PFSK-1 (cell line): ENCODE measurements around the gene UBE3B.

ENCODE experiments used
- FOXP2 ChIP-seq: optimal IDR thresholded peaks from 2 replicates; pipeline ENCODE3; 2011; ENCODE audit warnings: borderline replicate concordance, control low read depth, inconsistent platforms; ENCODE audit not compliant: insufficient read depth; ENCODE audit errors: extremely low read length, extremely low read depth
- POLR2AphosphoS5 ChIP-seq: IDR thresholded peaks from 2 replicates; pipeline ENCODE4 v1.6.1; 2012; ENCODE audit warnings: low read depth, mild to moderate bottlenecking, control low read depth, low read length, moderate library complexity
- REST ChIP-seq, 2 experiments: IDR thresholded peaks; 2 replicates each; pipeline versions ENCODE4 v1.6.1 to v1.8.0; 2011 to 2012; ENCODE audit warnings: low read depth in 2 of 2, low read length in 2 of 2, control low read depth in 1 of 2, inconsistent platforms in 1 of 2, mild to moderate bottlenecking in 1 of 2, moderate library complexity in 1 of 2; ENCODE audit not compliant: insufficient read depth in 1 of 2
- SIN3A ChIP-seq: IDR thresholded peaks from 2 replicates; pipeline ENCODE4 v1.6.1; 2012; ENCODE audit warnings: mild to moderate bottlenecking, low read length, moderate library complexity, borderline replicate concordance; ENCODE audit not compliant: insufficient read depth
- TAF1 ChIP-seq: IDR thresholded peaks from 2 replicates; pipeline ENCODE4 v1.6.1; 2012; ENCODE audit warnings: low read length, control low read depth, borderline replicate concordance; ENCODE audit not compliant: insufficient read depth

The UBE3B gene

GRCh38 chr12:109493938-109494337 is 16.5 kb downstream of the UBE3B start:
- TF ChIP-seq TAF1, result no peak
- no peak for TF ChIP-seq SIN3A
- TF ChIP-seq FOXP2, result no peak
- TF ChIP-seq POLR2AphosphoS5, result no peak
- TF ChIP-seq REST (IDR thresholded peaks at IDR 0.05; ENCODE audit: insufficient read depth in 1 of 2, low read depth in 2 of 2, low read length in 2 of 2), result no peak

- TF ChIP-seq POLR2AphosphoS5 (no peak), REST (IDR thresholded peaks at IDR 0.05; ENCODE audit: insufficient read depth in 1 of 2, low read depth in 2 of 2, low read length in 2 of 2) (no peak), TAF1 (no peak), FOXP2 (no peak), SIN3A (no peak)
These were observed 17.0 kb downstream of the UBE3B start for GRCh38 chr12:109494348-109494881.

GRCh38 chr12:109495012-109495411 is 17.6 kb downstream of the UBE3B start:
- TF ChIP-seq SIN3A (no peak), FOXP2 (no peak), TAF1 (no peak), POLR2AphosphoS5 (no peak), REST (IDR thresholded peaks at IDR 0.05; ENCODE audit: insufficient read depth in 1 of 2, low read depth in 2 of 2, low read length in 2 of 2) (no peak)

GRCh38 chr12:109496306-109496705 is 18.9 kb downstream of the UBE3B start:
- no peak for TF ChIP-seq POLR2AphosphoS5
- TF ChIP-seq REST (IDR thresholded peaks at IDR 0.05; ENCODE audit: insufficient read depth in 1 of 2, low read depth in 2 of 2, low read length in 2 of 2), result no peak
- no peak for TF ChIP-seq FOXP2

GRCh38 chr12:109497675-109498074 is 20.2 kb downstream of the UBE3B start:
- TF ChIP-seq TAF1, result no peak
- no peak for TF ChIP-seq SIN3A
- no peak for TF ChIP-seq POLR2AphosphoS5
- no peak for TF ChIP-seq FOXP2
- no peak for TF ChIP-seq REST (IDR thresholded peaks at IDR 0.05; ENCODE audit: insufficient read depth in 1 of 2, low read depth in 2 of 2, low read length in 2 of 2)
